ENCODE data around the gene SYDE1. TPM values are rescaled to one million over a fixed set of nuclear protein-coding genes. Genes with fewer than 3 reads are reported as not detected.

SYDE1 gene
- total RNA-seq, 1 experiment from 2014 or later = 47.7 TPM

DNA sequence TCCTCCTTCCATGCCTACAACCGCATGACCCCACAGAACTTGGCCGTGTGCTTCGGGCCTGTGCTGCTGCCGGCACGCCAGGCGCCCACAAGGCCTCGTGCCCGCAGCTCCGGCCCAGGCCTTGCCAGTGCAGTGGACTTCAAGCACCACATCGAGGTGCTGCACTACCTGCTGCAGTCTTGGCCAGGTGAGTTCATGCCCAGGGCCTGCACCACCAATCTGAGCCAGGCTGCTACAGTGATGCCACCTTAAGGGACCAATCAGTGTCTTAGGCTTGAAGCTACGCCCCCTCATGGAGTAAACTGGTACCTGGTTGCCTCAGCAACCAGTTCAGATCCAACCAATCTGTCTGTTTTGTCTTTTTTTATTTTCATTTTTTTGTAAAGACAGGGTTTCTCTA, 5.2 kb downstream of the SYDE1 start:
- Histone ChIP-seq H3K9me3 (ENCODE audit: control insufficient read depth, insufficient read depth, low read depth, low read length) (no peaks in the 10 kb centered on the region), H3K36me3 (ENCODE audit: control insufficient read depth, insufficient read depth, low read length) (no peaks in the 10 kb centered on the region), H3K27me3 (ENCODE audit: control insufficient read depth, insufficient read depth, low read length) (no peaks in the 10 kb centered on the region), H3K4me3 (ENCODE audit: low read depth in 2 of 2, low read length in 2 of 2) (no peak overlapping the region), H3K27ac (ENCODE audit: low read length) (no peak overlapping the region), H3K4me1 (ENCODE audit: control insufficient read depth, insufficient read depth, low read length) (peaks cover 3% of the 10 kb centered on the region; the same call in 1 of the 2 replicates)
- TF ChIP-seq POLR2AphosphoS5 (IDR thresholded peaks at IDR 0.05; ENCODE audit: low read depth, low read length) (no peak), TCF7L2 (IDR thresholded peaks at IDR 0.05; ENCODE audit: low read depth, low read length) (no peak), SIN3A (IDR thresholded peaks at IDR 0.05; ENCODE audit: borderline replicate concordance, insufficient read depth, low read depth, low read length) (no peak)
- TF ChIP-seq, protein P1, sequence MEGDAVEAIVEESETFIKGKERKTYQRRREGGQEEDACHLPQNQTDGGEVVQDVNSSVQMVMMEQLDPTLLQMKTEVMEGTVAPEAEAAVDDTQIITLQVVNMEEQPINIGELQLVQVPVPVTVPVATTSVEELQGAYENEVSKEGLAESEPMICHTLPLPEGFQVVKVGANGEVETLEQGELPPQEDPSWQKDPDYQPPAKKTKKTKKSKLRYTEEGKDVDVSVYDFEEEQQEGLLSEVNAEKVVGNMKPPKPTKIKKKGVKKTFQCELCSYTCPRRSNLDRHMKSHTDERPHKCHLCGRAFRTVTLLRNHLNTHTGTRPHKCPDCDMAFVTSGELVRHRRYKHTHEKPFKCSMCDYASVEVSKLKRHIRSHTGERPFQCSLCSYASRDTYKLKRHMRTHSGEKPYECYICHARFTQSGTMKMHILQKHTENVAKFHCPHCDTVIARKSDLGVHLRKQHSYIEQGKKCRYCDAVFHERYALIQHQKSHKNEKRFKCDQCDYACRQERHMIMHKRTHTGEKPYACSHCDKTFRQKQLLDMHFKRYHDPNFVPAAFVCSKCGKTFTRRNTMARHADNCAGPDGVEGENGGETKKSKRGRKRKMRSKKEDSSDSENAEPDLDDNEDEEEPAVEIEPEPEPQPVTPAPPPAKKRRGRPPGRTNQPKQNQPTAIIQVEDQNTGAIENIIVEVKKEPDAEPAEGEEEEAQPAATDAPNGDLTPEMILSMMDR (IDR thresholded peaks at IDR 0.05) = no peak; the same call in 1 of the 2 replicates
- TF ChIP-seq, protein P2, sequence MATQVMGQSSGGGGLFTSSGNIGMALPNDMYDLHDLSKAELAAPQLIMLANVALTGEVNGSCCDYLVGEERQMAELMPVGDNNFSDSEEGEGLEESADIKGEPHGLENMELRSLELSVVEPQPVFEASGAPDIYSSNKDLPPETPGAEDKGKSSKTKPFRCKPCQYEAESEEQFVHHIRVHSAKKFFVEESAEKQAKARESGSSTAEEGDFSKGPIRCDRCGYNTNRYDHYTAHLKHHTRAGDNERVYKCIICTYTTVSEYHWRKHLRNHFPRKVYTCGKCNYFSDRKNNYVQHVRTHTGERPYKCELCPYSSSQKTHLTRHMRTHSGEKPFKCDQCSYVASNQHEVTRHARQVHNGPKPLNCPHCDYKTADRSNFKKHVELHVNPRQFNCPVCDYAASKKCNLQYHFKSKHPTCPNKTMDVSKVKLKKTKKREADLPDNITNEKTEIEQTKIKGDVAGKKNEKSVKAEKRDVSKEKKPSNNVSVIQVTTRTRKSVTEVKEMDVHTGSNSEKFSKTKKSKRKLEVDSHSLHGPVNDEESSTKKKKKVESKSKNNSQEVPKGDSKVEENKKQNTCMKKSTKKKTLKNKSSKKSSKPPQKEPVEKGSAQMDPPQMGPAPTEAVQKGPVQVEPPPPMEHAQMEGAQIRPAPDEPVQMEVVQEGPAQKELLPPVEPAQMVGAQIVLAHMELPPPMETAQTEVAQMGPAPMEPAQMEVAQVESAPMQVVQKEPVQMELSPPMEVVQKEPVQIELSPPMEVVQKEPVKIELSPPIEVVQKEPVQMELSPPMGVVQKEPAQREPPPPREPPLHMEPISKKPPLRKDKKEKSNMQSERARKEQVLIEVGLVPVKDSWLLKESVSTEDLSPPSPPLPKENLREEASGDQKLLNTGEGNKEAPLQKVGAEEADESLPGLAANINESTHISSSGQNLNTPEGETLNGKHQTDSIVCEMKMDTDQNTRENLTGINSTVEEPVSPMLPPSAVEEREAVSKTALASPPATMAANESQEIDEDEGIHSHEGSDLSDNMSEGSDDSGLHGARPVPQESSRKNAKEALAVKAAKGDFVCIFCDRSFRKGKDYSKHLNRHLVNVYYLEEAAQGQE (IDR thresholded peaks at IDR 0.05; ENCODE audit: insufficient read depth in 1 of 2, low read depth in 2 of 2, low read length in 1 of 2) = no peak
- ChIA-PET POLR2A (no interaction called here), CTCF (interaction anchor here (0.6 to 0.9 kb wide), 3 partner anchors 17 to 39 kb away, joined by 4 to 10 read pairs (median 9); no protein-coding TSS in a partner anchor)
- BruUV-seq (replicated peaks) = no TSS peak
- DNase-seq (ENCODE audit: low read depth, low spot score) = no peak
- ATAC-seq = no peak
- intact Hi-C loops (cut with micrococcal nuclease; ENCODE audit: unreplicated experiment) = no loop called here
- in situ Hi-C loops (cut with HindIII; ENCODE audit: low pct_unique_long_range_greater_than_20kb, low sequenced_read_pairs) = no loop called here

DNA sequence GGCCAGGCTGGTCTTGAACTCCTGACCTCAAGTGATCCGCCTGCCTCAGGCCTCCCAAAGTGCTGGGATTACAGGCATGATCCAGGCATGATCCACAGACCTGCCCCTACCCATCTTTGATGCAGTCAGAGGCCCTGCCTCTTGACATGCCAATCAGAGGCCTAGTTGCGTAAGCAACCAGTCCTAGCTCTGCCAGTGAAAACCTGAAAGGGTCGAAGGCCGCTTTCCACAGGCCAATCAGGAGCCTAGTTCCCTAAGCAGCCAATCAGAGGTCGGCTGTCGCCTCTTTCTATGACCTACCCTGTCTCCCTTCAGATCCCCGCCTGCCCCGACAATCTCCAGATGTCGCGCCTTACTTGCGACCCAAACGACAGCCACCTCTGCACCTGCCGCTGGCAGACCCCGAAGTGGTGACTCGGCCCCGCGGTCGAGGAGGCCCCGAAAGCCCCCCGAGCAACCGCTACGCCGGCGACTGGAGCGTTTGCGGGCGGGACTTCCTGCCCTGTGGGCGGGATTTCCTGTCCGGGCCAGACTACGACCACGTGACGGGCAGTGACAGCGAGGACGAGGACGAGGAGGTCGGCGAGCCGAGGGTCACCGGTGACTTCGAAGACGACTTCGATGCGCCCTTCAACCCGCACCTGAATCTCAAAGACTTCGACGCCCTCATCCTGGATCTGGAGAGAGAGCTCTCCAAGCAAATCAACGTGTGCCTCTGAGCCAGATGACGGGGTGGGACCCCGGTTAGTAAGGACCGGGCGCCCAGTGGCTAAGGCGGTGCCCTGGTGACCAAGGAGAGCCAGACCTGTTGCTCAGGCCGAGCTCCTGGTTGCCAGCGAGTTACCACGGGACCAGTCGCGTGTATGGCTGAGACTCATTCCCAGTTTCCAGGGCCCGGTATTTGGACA, 6.3 kb downstream of the SYDE1 start:
- no peaks in the 10 kb centered on the region for H3K27me3 ChIP-seq (ENCODE audit: control insufficient read depth, insufficient read depth, low read length)
- intact Hi-C loops (cut with micrococcal nuclease; ENCODE audit: unreplicated experiment) = no loop called here
- ATAC-seq = peak; percentile 2; the same call in 1 of the 2 replicates
- H3K4me3 ChIP-seq (ENCODE audit: low read depth in 2 of 2, low read length in 2 of 2) = no peak overlapping the region
- in situ Hi-C loops (cut with HindIII; ENCODE audit: low pct_unique_long_range_greater_than_20kb, low sequenced_read_pairs) = no loop called here
- H3K36me3 ChIP-seq (ENCODE audit: control insufficient read depth, insufficient read depth, low read length) = no peaks in the 10 kb centered on the region
- BruUV-seq (replicated peaks) = TSS peak; percentile 63
- TF ChIP-seq, protein P1 (IDR thresholded peaks at IDR 0.05) = no peak
- no peak for TF ChIP-seq TCF7L2 (IDR thresholded peaks at IDR 0.05; ENCODE audit: low read depth, low read length)
- no peak for TF ChIP-seq POLR2AphosphoS5 (IDR thresholded peaks at IDR 0.05; ENCODE audit: low read depth, low read length)
- no peak for TF ChIP-seq SIN3A (IDR thresholded peaks at IDR 0.05; ENCODE audit: borderline replicate concordance, insufficient read depth, low read depth, low read length)
- DNase-seq (ENCODE audit: low read depth, low spot score) = no peak
- CTCF ChIA-PET = interaction anchor here (0.7 to 0.9 kb wide), 2 partner anchors 21 to 40 kb away, joined by 4 to 10 read pairs; no protein-coding TSS in a partner anchor
- no peaks in the 10 kb centered on the region for H3K9me3 ChIP-seq (ENCODE audit: control insufficient read depth, insufficient read depth, low read depth, low read length)
- H3K4me1 ChIP-seq (ENCODE audit: control insufficient read depth, insufficient read depth, low read length) = no peaks in the 10 kb centered on the region
- H3K27ac ChIP-seq (ENCODE audit: low read length) = no peak overlapping the region
- POLR2A ChIA-PET = no interaction called here
